HepG2 (cell line): ENCODE data around the gene CRYGA. TPM values are rescaled to one million over a fixed set of nuclear protein-coding genes. Genes with fewer than 3 reads are reported as not detected.

Source experiments
- AKAP8 ChIP-seq: sonication (generic); formaldehyde crosslinking; IDR thresholded peaks from 2 replicates; pipeline ENCODE4 v1.5.1; 2020; ENCODE audit warnings: mild to moderate bottlenecking, missing genetic modification reagents
- ARID5B ChIP-seq: IDR thresholded peaks from 2 replicates; pipeline ENCODE4 v1.4.0; 2020; ENCODE audit warnings: mild to moderate bottlenecking, missing genetic modification reagents
- ASH2L ChIP-seq: fragments of 300-600, 200-600 bp; sonication (generic); IDR thresholded peaks from 2 replicates; pipeline ENCODE4 v1.7.0; 2017; ENCODE audit warnings: low read depth, mild to moderate bottlenecking, moderate library complexity, mixed read lengths, low read length; ENCODE audit not compliant: insufficient read length
- EP300 ChIP-seq, 3 experiments: sonication (generic) in 1 of 3; formaldehyde crosslinking in 1 of 3; IDR thresholded peaks; 2 replicates each; pipeline versions ENCODE4 v1.5.1 to v1.6.1; 2011 to 2020; ENCODE audit warnings: low read depth in 2 of 3, low read length in 2 of 3, borderline replicate concordance in 1 of 3, improper control_type of control experiment in 1 of 3, mild to moderate bottlenecking in 1 of 3, missing genetic modification reagents in 1 of 3, moderate library complexity in 1 of 3
- FIP1L1 ChIP-seq: fragments of 200-400 bp; formaldehyde crosslinking; IDR thresholded peaks from 2 replicates; pipeline ENCODE4 v1.6.1; 2018; ENCODE audit warnings: low read depth, mild to moderate bottlenecking, low read length, moderate library complexity, borderline replicate concordance; ENCODE audit not compliant: insufficient read depth
- FOSL2 ChIP-seq: sonication (generic); formaldehyde crosslinking; IDR thresholded peaks from 2 replicates; pipeline ENCODE4 v1.4.0; 2020; ENCODE audit warnings: missing genetic modification reagents
- SALL1 ChIP-seq: sonication (generic); formaldehyde crosslinking; IDR thresholded peaks from 2 replicates; pipeline ENCODE4 v1.8.0; 2022; ENCODE audit warnings: mild to moderate bottlenecking, missing genetic modification reagents
- ZNF235 ChIP-seq: sonication (generic); formaldehyde crosslinking; IDR thresholded peaks from 2 replicates; pipeline ENCODE4 v1.8.1; 2023; ENCODE audit warnings: mild to moderate bottlenecking, missing genetic modification reagents, borderline replicate concordance
- ZNF407 ChIP-seq: sonication (generic); formaldehyde crosslinking; IDR thresholded peaks from one replicate; pipeline ENCODE4 v1.5.1; 2020; ENCODE audit warnings: mild to moderate bottlenecking, missing genetic modification reagents; ENCODE audit errors: not compliant biosample characterization
- ZNF414 ChIP-seq: sonication (generic); formaldehyde crosslinking; IDR thresholded peaks from 2 replicates; pipeline ENCODE4 v1.5.0; 2020; ENCODE audit warnings: missing genetic modification reagents
- ZNF432 ChIP-seq: sonication (generic); formaldehyde crosslinking; IDR thresholded peaks from 2 replicates; pipeline ENCODE4 v1.5.0; 2020; ENCODE audit warnings: missing genetic modification reagents, mild to moderate bottlenecking, borderline replicate concordance
- ZNF644 ChIP-seq: IDR thresholded peaks from 2 replicates; pipeline ENCODE4 v1.6.1; 2016; ENCODE audit warnings: low read depth
- ZNF816 ChIP-seq: sonication (generic); formaldehyde crosslinking; IDR thresholded peaks from 2 replicates; pipeline ENCODE4 v1.8.0; 2022; ENCODE audit warnings: missing genetic modification reagents, mild to moderate bottlenecking, borderline replicate concordance
- polyA plus RNA-seq, 8 experiments: library from polyadenylated mRNA; depleted of rRNA in 3 of 8; stranded (reverse) in 7 of 8; unstranded in 1 of 8; fragments of >200 nt; fragmentation: Illumina TruSeq in 4 of 8; extraction: Trizol in 4 of 8; gene quantifications; 2 replicates each; pipeline versions ENCODE4 v1.2.1 to v1.2.3, GENCODE V29; 2011 to 2016; ENCODE audit warnings: low read depth in 4 of 8, missing spikeins in 1 of 8, mixed read lengths in 1 of 8; ENCODE audit not compliant: insufficient read depth in 1 of 8
- total RNA-seq, 5 experiments: library from RNA; depleted of rRNA; stranded (reverse); fragments of >200 nt; fragmentation: Illumina TruSeq; extraction: Trizol; gene quantifications; 2 replicates each; pipeline ENCODE4 v1.2.3, GENCODE V29; 2016; ENCODE audit warnings: low read depth in 1 of 5

Gene CRYGA
- total and polyA plus RNA-seq, 2 of the 13 experiments (the other 11 are each of a cell fraction or from before 2014, with no cell fraction given): not detected

- no peak for TF ChIP-seq FIP1L1
- TF ChIP-seq ZNF235 (CRISPR knock-in tag): no peak
- no peak for TF ChIP-seq ZNF407 (CRISPR knock-in tag)
- peak; percentile 72; the same call in 1 of the 2 replicates for TF ChIP-seq ZNF644
- TF ChIP-seq ZNF432 (CRISPR knock-in tag): no peak
- TF ChIP-seq EP300 (IDR thresholded peaks at IDR 0.05; ENCODE audit: low read depth in 2 of 2, low read length in 2 of 2): peak in 1 of 2 experiments; percentile 34; a peak in 1 of 4 replicates
- no peak for TF ChIP-seq EP300 (CRISPR knock-in tag; IDR thresholded peaks at IDR 0.05; ENCODE audit: borderline replicate concordance)
- TF ChIP-seq ARID5B: peak; percentile 84; the same call in 1 of the 2 replicates
- peak; percentile 83 for TF ChIP-seq FOSL2 (CRISPR knock-in tag)
- TF ChIP-seq AKAP8: no peak
- peak; percentile 60; the same call in 1 of the 2 replicates for TF ChIP-seq ZNF414 (CRISPR knock-in tag)
- TF ChIP-seq ZNF816 (CRISPR knock-in tag): peak; percentile 38; the same call in 1 of the 2 replicates
- TF ChIP-seq SALL1 (CRISPR knock-in tag): peak; percentile 71
- peak; percentile 93 for TF ChIP-seq ASH2L
Measured at GRCh38 chr2:208129744-208130711, 33.4 kb downstream of the CRYGA start, which contains the start of gene CRYGC (continued).
